Transverse colon (tissue), 3 donors: ENCODE data around the gene MCC.

Experiments used
- CTCF ChIP-seq, 5 experiments: fragments of 200-600 bp in 3 of 5; fragments of 450-650 bp in 2 of 5; sonication (generic) in 3 of 5; IDR thresholded peaks; 1 replicate in 2 of 5; 2 replicates in 3 of 5; pipeline ENCODE4 v1.5.1; 2016 to 2017; ENCODE audit warnings: antibody characterized with exemption in 5 of 5, inconsistent platforms in 3 of 5, mild to moderate bottlenecking in 2 of 5, moderate library complexity in 1 of 5
- EP300 ChIP-seq: sonication (generic); formaldehyde crosslinking; IDR thresholded peaks from one replicate; pipeline ENCODE4 v1.6.1; 2017; ENCODE audit warnings: antibody characterized with exemption, low read depth

GRCh38 chr5:113085880-113086409, 402.3 kb downstream of the MCC start:
- TF ChIP-seq CTCF (IDR thresholded peaks at IDR 0.05) (no peak), EP300 (no peak)
